Smooth muscle cell of the coronary artery (primary cell): ENCODE measurements around the gene MYO1A. TPM values are rescaled to one million over a fixed set of nuclear protein-coding genes. Genes with fewer than 3 reads are reported as not detected.

Experiments used
- total RNA-seq: library from RNA; depleted of rRNA; stranded (reverse); fragments of >200 nt; gene quantifications from 2 replicates; pipeline ENCODE4 v1.2.3, GENCODE V29; 2014; ENCODE audit warnings: low replicate concordance

Gene MYO1A
- 0.12 and 0.30 TPM in 2 replicates for total RNA-seq

GRCh38 chr12:57049890-57050289 lies at the start of gene MYO1A:
TSS of gene MYO1A (minus strand) at chr12:57050129. CDS start at chr12:57048323, 1,806 bp downstream.

GRCh38 chr12:57088354-57089270 lies 38.7 kb upstream of the MYO1A start, which contains the start of gene NAB2:
TSS of gene NAB2 (plus strand) at chr12:57089114. CDS start at chr12:57089272, 158 bp downstream.

GRCh38 chr12:57078519-57079404 lies 28.8 kb upstream of the MYO1A start, which contains the start of gene NEMP1:
TSS of gene NEMP1 (minus strand) at chr12:57078791. CDS start at chr12:57078745, 46 bp downstream.

GRCh38 chr12:57016348-57016747 lies 33.6 kb downstream of the MYO1A start, which contains the start of gene TAC3:
TSS of gene TAC3 (minus strand) at chr12:57016529. CDS start at chr12:57015797, 732 bp downstream.

GRCh38 chr12:57005980-57006808 lies 43.7 kb downstream of the MYO1A start, which contains the start of gene ZBTB39:
TSS of gene ZBTB39 (minus strand) at chr12:57006546. CDS start at chr12:57004917, 1,629 bp downstream.

Other genes with a start within 250 kb of the MYO1A start
- not detected in 2 replicates for gene SDR9C7, start 115.7 kb downstream of the MYO1A start, total RNA-seq
- under 0.01 and 0.08 TPM in 2 replicates for gene RDH16, start 92.5 kb downstream of the MYO1A start, total RNA-seq
- gene ZBTB39, start 43.6 kb downstream of the MYO1A start, total RNA-seq, result 2.6 and 3.7 TPM in 2 replicates
- not detected in 2 replicates for gene TAC3, start 33.6 kb downstream of the MYO1A start, total RNA-seq
- 3.5 and 4.4 TPM in 2 replicates for gene NEMP1, start 28.7 kb upstream of the MYO1A start, total RNA-seq
- 31.4 and 48.7 TPM in 2 replicates for gene NAB2, start 39.0 kb upstream of the MYO1A start, total RNA-seq
- gene STAT6, start 61.2 kb upstream of the MYO1A start, total RNA-seq, result 52.4 and 101 TPM in 2 replicates
- 245 and 1,121 TPM in 2 replicates for gene LRP1, start 78.4 kb upstream of the MYO1A start, total RNA-seq
- not detected in 2 replicates for gene LRP1-AS, start 97.5 kb upstream of the MYO1A start, total RNA-seq
- gene NXPH4, start 166.7 kb upstream of the MYO1A start, total RNA-seq, result 0.59 and 3.8 TPM in 2 replicates
- 206 and 354 TPM in 2 replicates for gene SHMT2, start 179.6 kb upstream of the MYO1A start, total RNA-seq
- gene STAC3, start 201.1 kb upstream of the MYO1A start, total RNA-seq, result 0.08 and 0.23 TPM in 2 replicates